Rectal smooth muscle tissue (tissue), 1 donor: ENCODE results near the gene TPRA1.

Source experiments
- H3K27ac ChIP-seq: one replicate; pipeline ENCODE4 v1.7.0; 2013; ENCODE audit warnings: low read depth, low read length, inconsistent platforms
- H3K27me3 ChIP-seq: one replicate; pipeline ENCODE4 v1.7.0; 2013; ENCODE audit warnings: low read length; ENCODE audit not compliant: control insufficient read depth, insufficient read depth
- H3K36me3 ChIP-seq: one replicate; pipeline ENCODE4 v1.7.0; 2013; ENCODE audit warnings: low read length; ENCODE audit not compliant: control insufficient read depth, insufficient read depth
- H3K4me1 ChIP-seq: one replicate; pipeline ENCODE4 v1.7.0; 2013; ENCODE audit warnings: low read length; ENCODE audit not compliant: control insufficient read depth, insufficient read depth
- H3K4me3 ChIP-seq: one replicate; pipeline ENCODE4 v1.7.0; 2013; ENCODE audit warnings: low read length
- H3K9ac ChIP-seq: one replicate; pipeline ENCODE4 v1.7.0; 2013; ENCODE audit warnings: low read length

TPRA1 gene

GRCh38 chr3:127590593-127591465 lies at the start of gene TPRA1:
Gene TPRA1 (minus strand): TSS chr3:127590733. CDS start chr3:127580146, 10,587 bp downstream.
- H3K4me1 ChIP-seq = peaks cover 3% of the 10 kb centered on the region
- H3K27me3 ChIP-seq = no peaks in the 10 kb centered on the region
- H3K27ac ChIP-seq = peak within 1 kb of the TSS; percentile 87
- H3K36me3 ChIP-seq = no peaks in the 10 kb centered on the region
- peak within 1 kb of the TSS; percentile 80 for H3K4me3 ChIP-seq
- H3K9ac ChIP-seq = peak within 1 kb of the TSS; percentile 68

GRCh38 chr3:127640042-127640355 lies 49.5 kb upstream of the TPRA1 start:
- Histone ChIP-seq H3K4me1 (no peaks in the 10 kb centered on the region), H3K36me3 (no peaks in the 10 kb centered on the region), H3K27ac (no peak overlapping the region), H3K9ac (no peak overlapping the region), H3K27me3 (no peaks in the 10 kb centered on the region), H3K4me3 (no peak overlapping the region)

GRCh38 chr3:127639173-127640041 lies 48.9 kb upstream of the TPRA1 start:
- Histone ChIP-seq H3K4me3 (no peak overlapping the region), H3K4me1 (no peaks in the 10 kb centered on the region), H3K9ac (no peak overlapping the region), H3K36me3 (no peaks in the 10 kb centered on the region), H3K27me3 (no peaks in the 10 kb centered on the region), H3K27ac (no peak overlapping the region)

- H3K4me1 ChIP-seq = no peaks in the 10 kb centered on the region
- no peak overlapping the region for H3K4me3 ChIP-seq
- H3K36me3 ChIP-seq = no peaks in the 10 kb centered on the region
- no peak overlapping the region for H3K9ac ChIP-seq
- no peak overlapping the region for H3K27ac ChIP-seq
- no peaks in the 10 kb centered on the region for H3K27me3 ChIP-seq
These were observed 47.4 kb upstream of the TPRA1 start for GRCh38 chr3:127637971-127638370.

- H3K27me3 ChIP-seq = no peaks in the 10 kb centered on the region
- H3K9ac ChIP-seq = no peak overlapping the region
- H3K27ac ChIP-seq = no peak overlapping the region
- H3K4me1 ChIP-seq = no peaks in the 10 kb centered on the region
- H3K4me3 ChIP-seq = no peak overlapping the region
- no peaks in the 10 kb centered on the region for H3K36me3 ChIP-seq
These were observed 47.0 kb upstream of the TPRA1 start for GRCh38 chr3:127637546-127637945.

- H3K36me3 ChIP-seq = no peaks in the 10 kb centered on the region
- H3K27ac ChIP-seq = no peak overlapping the region
- peaks cover 4% of the 10 kb centered on the region for H3K27me3 ChIP-seq
- H3K4me1 ChIP-seq = no peaks in the 10 kb centered on the region
- no peak overlapping the region for H3K4me3 ChIP-seq
- H3K9ac ChIP-seq = no peak overlapping the region
These were observed 44.1 kb upstream of the TPRA1 start for GRCh38 chr3:127634653-127635052.

GRCh38 chr3:127632035-127632820 lies 41.7 kb upstream of the TPRA1 start:
- H3K9ac ChIP-seq = no peak overlapping the region
- H3K27ac ChIP-seq = no peak overlapping the region
- H3K4me3 ChIP-seq = no peak overlapping the region
- no peaks in the 10 kb centered on the region for H3K36me3 ChIP-seq
- peaks cover 4% of the 10 kb centered on the region for H3K27me3 ChIP-seq
- H3K4me1 ChIP-seq = no peaks in the 10 kb centered on the region

- Histone ChIP-seq H3K4me1 (no peaks in the 10 kb centered on the region), H3K9ac (no peak overlapping the region), H3K27ac (no peak overlapping the region), H3K27me3 (peaks cover 4% of the 10 kb centered on the region), H3K36me3 (no peaks in the 10 kb centered on the region), H3K4me3 (no peak overlapping the region)
These were observed 40.5 kb upstream of the TPRA1 start for GRCh38 chr3:127630811-127631714.

GRCh38 chr3:127629467-127630403 lies 39.2 kb upstream of the TPRA1 start:
- Histone ChIP-seq H3K36me3 (no peaks in the 10 kb centered on the region), H3K9ac (no peak overlapping the region), H3K27me3 (peaks cover 4% of the 10 kb centered on the region), H3K4me1 (no peaks in the 10 kb centered on the region), H3K4me3 (peak overlapping the region; percentile 67), H3K27ac (no peak overlapping the region)

- peak within 1 kb of the TSS; percentile 67 for H3K4me3 ChIP-seq
- H3K27ac ChIP-seq = no peak within 1 kb of the TSS
- no peaks in the 10 kb centered on the region for H3K4me1 ChIP-seq
- H3K27me3 ChIP-seq = peaks cover 4% of the 10 kb centered on the region
- no peak within 1 kb of the TSS for H3K9ac ChIP-seq
- no peaks in the 10 kb centered on the region for H3K36me3 ChIP-seq
These were observed 38.4 kb upstream of the TPRA1 start, which contains the start of gene PODXL2 for GRCh38 chr3:127628788-127629466. Gene PODXL2 (plus strand): TSS chr3:127629185. CDS start chr3:127629220, 35 bp downstream.
